H1 (cell line): ENCODE data around the gene PNPLA3. TPM values are rescaled to one million over a fixed set of nuclear protein-coding genes. Genes with fewer than 3 reads are reported as not detected.
A peak's percentile ranks its signal among the peaks of the same experiment; 100 is the strongest.

ENCODE experiments used
- ATF3 ChIP-seq: IDR thresholded peaks from 2 replicates; pipeline ENCODE4 v1.6.1; 2011; ENCODE audit warnings: low read depth, mild to moderate bottlenecking, low read length; ENCODE audit not compliant: insufficient read depth
- BACH1 ChIP-seq: IDR thresholded peaks from 2 replicates; pipeline ENCODE4 v1.6.1; 2012; ENCODE audit warnings: low read length, improper control_type of control experiment
- CEBPB ChIP-seq: IDR thresholded peaks from 2 replicates; pipeline ENCODE4 v1.6.1; 2012; ENCODE audit warnings: low read depth, low read length
- CHD7 ChIP-seq: fragments of 300-600 bp; sonication (generic); IDR thresholded peaks from 2 replicates; pipeline ENCODE4 v1.7.1; 2012; ENCODE audit warnings: low read length, moderate library complexity, mild to moderate bottlenecking, inconsistent platforms; ENCODE audit not compliant: insufficient replicate concordance
- CTBP2 ChIP-seq: IDR thresholded peaks from 2 replicates; pipeline ENCODE4 v1.7.0; 2011; ENCODE audit warnings: borderline replicate concordance, mild to moderate bottlenecking, moderate library complexity, mixed read lengths, low read length; ENCODE audit not compliant: insufficient read depth, insufficient read length
- CTCF ChIP-seq, 3 experiments: IDR thresholded peaks; 1 replicate in 2 of 3; 2 replicates in 1 of 3; pipeline versions ENCODE4 v1.5.1 to v1.6.1; 2011; ENCODE audit warnings: low read length in 3 of 3, mild to moderate bottlenecking in 3 of 3, inconsistent platforms in 2 of 3, low read depth in 1 of 3, moderate library complexity in 1 of 3; ENCODE audit not compliant: insufficient read depth in 1 of 3; ENCODE audit errors: control extremely low read depth in 1 of 3
- HDAC2 ChIP-seq, 2 experiments: fragments of 300-600 bp in 1 of 2; sonication (generic) in 1 of 2; IDR thresholded peaks; 2 replicates each; pipeline ENCODE4 v1.6.1; 2011 to 2012; ENCODE audit warnings: low read depth in 2 of 2, low read length in 2 of 2, mild to moderate bottlenecking in 2 of 2, moderate library complexity in 2 of 2, borderline replicate concordance in 1 of 2, inconsistent platforms in 1 of 2
- SIRT6 ChIP-seq: IDR thresholded peaks from one replicate; pipeline ENCODE4 v1.7.1; 2012; ENCODE audit warnings: low read length, inconsistent platforms
- polyA plus RNA-seq, 7 experiments: library from polyadenylated mRNA; depleted of rRNA in 3 of 7; stranded (reverse) in 5 of 7; unstranded in 2 of 7; fragments of >200 nt in 5 of 7; fragments of 200-250 nt in 2 of 7; gene quantifications; 1 replicate in 5 of 7; 2 replicates in 1 of 7; 4 replicates in 1 of 7; pipeline versions ENCODE4 v1.2.1 to v1.2.3, GENCODE V29; 2011 to 2013; ENCODE audit warnings: missing spikeins in 2 of 7, mixed read lengths in 2 of 7
- total RNA-seq: library from RNA; stranded (reverse); fragmentation: NEBNext Ultra II Directional; extraction: Animal tissue kit (Norgen Biotek cat#: 25700); gene quantifications from 2 replicates; pipeline ENCODE4 v1.2.1, GENCODE V29; 2021

The PNPLA3 gene
- total and polyA plus RNA-seq, 2 of the 8 experiments (the other 6 are each of a cell fraction or from before 2014, with no cell fraction given) = 17.5 to 23.4 TPM

- TF ChIP-seq CHD7 = no peak
- TF ChIP-seq SIRT6 = no peak
- TF ChIP-seq CTBP2 = no peak
- peak; percentile 41 to 70; a peak in 2 of 4 replicates for TF ChIP-seq HDAC2 (IDR thresholded peaks at IDR 0.05; ENCODE audit: borderline replicate concordance in 1 of 2, low read depth in 2 of 2, low read length in 2 of 2)
- no peak for TF ChIP-seq CEBPB
- peak; percentile 24 to 53 (median 43); a peak in 3 of 4 replicates for TF ChIP-seq CTCF (IDR thresholded peaks at IDR 0.05; ENCODE audit: control extremely low read depth in 1 of 3, insufficient read depth in 1 of 3, low read depth in 1 of 3, low read length in 3 of 3)
- peak; percentile 71; the same call in 1 of the 2 replicates for TF ChIP-seq BACH1
- TF ChIP-seq ATF3 = no peak
Observed at GRCh38 chr22:43922123-43922522, 1.5 kb upstream of the PNPLA3 start (continued).
